Ammon's horn (tissue), 1 donor: ENCODE results near the gene MIEF1.

Source experiments
- DNase-seq: peaks from one replicate; pipeline ENCODE4 v3.0.0-alpha.2; 2016; ENCODE audit warnings: low spot score

MIEF1 gene

GRCh38 chr22:39558254-39558727, 56.2 kb downstream of the MIEF1 start:
- DNase-seq: no peak

GRCh38 chr22:39558950-39559349, 56.9 kb downstream of the MIEF1 start:
- DNase-seq: no peak

GRCh38 chr22:39559456-39560105, 57.5 kb downstream of the MIEF1 start:
- DNase-seq: no peak

GRCh38 chr22:39560127-39560526, 58.0 kb downstream of the MIEF1 start:
- DNase-seq: no peak

- DNase-seq: no peak
Observed at GRCh38 chr22:39562839-39563489, 60.9 kb downstream of the MIEF1 start.

GRCh38 chr22:39563571-39564428, 61.7 kb downstream of the MIEF1 start:
- no peak for DNase-seq

GRCh38 chr22:39565414-39565944, 63.4 kb downstream of the MIEF1 start:
- DNase-seq: no peak

GRCh38 chr22:39567135-39567946, 65.3 kb downstream of the MIEF1 start:
- no peak for DNase-seq
